ENCODE data around the gene UBE3B.
A peak's percentile ranks its signal among the peaks of the same experiment; 100 is the strongest.

- TF ChIP-seq, protein P1, sequence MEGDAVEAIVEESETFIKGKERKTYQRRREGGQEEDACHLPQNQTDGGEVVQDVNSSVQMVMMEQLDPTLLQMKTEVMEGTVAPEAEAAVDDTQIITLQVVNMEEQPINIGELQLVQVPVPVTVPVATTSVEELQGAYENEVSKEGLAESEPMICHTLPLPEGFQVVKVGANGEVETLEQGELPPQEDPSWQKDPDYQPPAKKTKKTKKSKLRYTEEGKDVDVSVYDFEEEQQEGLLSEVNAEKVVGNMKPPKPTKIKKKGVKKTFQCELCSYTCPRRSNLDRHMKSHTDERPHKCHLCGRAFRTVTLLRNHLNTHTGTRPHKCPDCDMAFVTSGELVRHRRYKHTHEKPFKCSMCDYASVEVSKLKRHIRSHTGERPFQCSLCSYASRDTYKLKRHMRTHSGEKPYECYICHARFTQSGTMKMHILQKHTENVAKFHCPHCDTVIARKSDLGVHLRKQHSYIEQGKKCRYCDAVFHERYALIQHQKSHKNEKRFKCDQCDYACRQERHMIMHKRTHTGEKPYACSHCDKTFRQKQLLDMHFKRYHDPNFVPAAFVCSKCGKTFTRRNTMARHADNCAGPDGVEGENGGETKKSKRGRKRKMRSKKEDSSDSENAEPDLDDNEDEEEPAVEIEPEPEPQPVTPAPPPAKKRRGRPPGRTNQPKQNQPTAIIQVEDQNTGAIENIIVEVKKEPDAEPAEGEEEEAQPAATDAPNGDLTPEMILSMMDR (IDR thresholded peaks at IDR 0.05), result peak in 5 of 6 experiments; percentile 47 to 92 (median 49)
- TF ChIP-seq POLR2A (IDR thresholded peaks at IDR 0.05), result no peak
These were observed 33.6 kb upstream of the UBE3B start for GRCh38 chr12:109443794-109444193.
